GM12873 (cell line): Measurements from ENCODE around the gene SV2A.

Source experiments
- TF ChIP-seq, protein P1 (sequence below): IDR thresholded peaks from 2 replicates; pipeline ENCODE4 v1.5.1; 2012; ENCODE audit warnings: low read depth, mild to moderate bottlenecking, moderate library complexity, low read length, control low read depth; ENCODE audit not compliant: insufficient read depth; ENCODE audit errors: missing control alignments

The SV2A gene

DNA sequence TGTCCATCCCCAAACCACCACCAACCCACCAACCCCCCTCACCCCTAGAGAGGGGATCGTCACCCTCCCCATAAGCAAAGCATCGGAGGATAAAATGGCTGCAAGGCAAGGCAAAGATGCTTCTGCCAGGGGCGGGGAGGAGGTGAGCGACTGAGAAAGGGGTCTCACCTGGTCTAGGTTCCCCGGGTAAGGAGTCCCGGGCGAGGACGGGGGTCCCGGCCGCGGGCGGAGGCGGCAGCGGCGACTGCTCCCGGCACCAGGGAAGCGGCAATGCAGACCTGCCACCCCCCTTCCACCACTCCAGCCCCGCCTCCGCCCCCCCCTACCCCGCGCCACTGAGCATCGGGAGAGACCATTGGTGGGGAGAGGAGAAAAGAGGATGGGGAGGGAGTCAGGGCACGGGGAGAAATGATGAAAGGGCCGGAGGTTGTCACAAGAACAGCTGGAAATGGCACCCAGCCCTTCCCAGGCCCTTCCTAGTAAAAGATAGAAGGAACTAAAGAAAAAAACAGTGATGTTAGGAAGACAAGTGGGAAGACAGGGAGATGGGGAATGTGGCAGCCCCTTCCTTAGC is at the start of gene SV2A:
TSS of gene SV2A (minus strand) at position 274 of the 574 bp plus-strand sequence. CDS start 4,004 bp downstream, outside the sequence.
- TF ChIP-seq, protein P1, sequence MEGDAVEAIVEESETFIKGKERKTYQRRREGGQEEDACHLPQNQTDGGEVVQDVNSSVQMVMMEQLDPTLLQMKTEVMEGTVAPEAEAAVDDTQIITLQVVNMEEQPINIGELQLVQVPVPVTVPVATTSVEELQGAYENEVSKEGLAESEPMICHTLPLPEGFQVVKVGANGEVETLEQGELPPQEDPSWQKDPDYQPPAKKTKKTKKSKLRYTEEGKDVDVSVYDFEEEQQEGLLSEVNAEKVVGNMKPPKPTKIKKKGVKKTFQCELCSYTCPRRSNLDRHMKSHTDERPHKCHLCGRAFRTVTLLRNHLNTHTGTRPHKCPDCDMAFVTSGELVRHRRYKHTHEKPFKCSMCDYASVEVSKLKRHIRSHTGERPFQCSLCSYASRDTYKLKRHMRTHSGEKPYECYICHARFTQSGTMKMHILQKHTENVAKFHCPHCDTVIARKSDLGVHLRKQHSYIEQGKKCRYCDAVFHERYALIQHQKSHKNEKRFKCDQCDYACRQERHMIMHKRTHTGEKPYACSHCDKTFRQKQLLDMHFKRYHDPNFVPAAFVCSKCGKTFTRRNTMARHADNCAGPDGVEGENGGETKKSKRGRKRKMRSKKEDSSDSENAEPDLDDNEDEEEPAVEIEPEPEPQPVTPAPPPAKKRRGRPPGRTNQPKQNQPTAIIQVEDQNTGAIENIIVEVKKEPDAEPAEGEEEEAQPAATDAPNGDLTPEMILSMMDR: no peak

DNA sequence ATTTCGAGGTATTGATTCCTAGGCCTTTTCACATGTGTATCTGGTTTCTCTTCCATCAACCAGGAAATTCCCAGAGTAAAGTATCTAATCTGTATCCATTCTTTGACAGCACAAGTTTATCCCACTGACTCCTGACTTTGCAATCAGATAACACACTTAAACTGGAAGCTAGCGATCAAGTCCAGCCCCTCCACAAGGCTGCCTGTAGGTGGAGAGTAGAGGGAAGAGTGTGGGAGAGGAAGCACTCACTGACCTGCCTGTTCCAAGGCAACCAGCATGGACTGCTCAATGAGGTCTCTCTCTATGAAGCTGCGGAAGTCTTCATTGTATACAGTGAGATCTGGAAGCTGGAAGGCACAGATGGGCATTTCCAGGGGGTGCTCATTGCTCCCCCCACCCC is 49.4 kb upstream of the SV2A start:
- TF ChIP-seq, protein P1: no peak

- TF ChIP-seq, protein P1: no peak
Observed at GRCh38 chr1:149966405-149966804, 48.8 kb upstream of the SV2A start.

- TF ChIP-seq, protein P1: no peak
Observed at GRCh38 chr1:149965440-149965839, 47.8 kb upstream of the SV2A start.

DNA sequence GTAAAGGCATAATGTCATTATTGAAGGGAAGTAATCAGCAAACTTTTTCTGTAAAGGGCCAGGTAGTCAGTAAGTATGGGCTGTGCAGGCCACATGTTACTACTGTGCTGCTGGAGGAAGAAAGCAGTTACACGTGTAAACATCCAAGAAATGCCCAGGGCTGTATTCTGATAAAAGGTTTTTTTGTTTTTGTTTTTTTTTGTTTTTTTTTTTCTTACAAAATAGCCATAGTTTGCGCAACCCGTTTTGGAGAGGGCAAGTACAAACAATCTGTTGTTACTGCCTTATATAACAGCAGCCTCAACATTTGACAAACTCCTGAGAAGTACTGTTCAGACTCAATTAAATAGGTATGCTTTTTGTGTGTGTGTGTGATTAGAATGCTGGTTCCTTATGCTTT is 45.7 kb upstream of the SV2A start:
- TF ChIP-seq, protein P1: no peak

DNA sequence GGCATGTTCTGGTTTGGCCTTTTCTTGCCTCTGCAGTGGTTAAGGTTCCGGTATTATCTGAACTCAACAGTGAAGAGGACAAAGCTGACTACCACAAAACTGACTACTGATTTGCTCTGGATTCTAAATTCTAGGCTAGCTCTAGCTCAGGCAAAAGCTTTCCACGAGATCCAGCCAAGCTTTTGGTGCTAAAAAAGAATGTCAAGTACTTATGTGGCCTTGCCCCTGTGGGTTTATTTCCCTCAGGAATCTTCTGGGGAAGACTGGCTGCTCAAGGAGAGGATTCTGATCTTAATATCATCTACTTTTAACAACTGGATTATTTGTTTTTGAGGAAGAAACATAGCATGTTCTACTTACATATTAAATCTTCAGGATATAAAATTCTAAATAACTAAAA is 45.1 kb upstream of the SV2A start:
- TF ChIP-seq, protein P1: no peak

GRCh38 chr1:149962039-149962647 is 44.5 kb upstream of the SV2A start:
- TF ChIP-seq, protein P1: peak; percentile 65
